Natural killer cell treated with Interleukin-12 subunit alpha and Interleukin-12 subunit beta and Interleukin-15 and Interleukin-18, amount 100 ng/mL, for 72 hours (primary cell): ENCODE measurements around the gene COL24A1. TPM values are rescaled to one million over a fixed set of nuclear protein-coding genes. Genes with fewer than 3 reads are reported as not detected.

Source experiments
- ATAC-seq, 2 donors: fragments of 150-1000 bp; cut with Tn5 transposase in 1 of 2; sonication (Bioruptor Pico), chemical (Tn5 transposase) in 1 of 2; 2 replicates each; pipeline ENCODE4 v1.10.0; 2021
- DNase-seq: peaks from one replicate; pipeline ENCODE4 v3.0.0; 2022; ENCODE audit warnings: low spot score
- H3K27ac Mint-ChIP-seq, 2 donors: 1 replicate in 1 of 2; 2 replicates in 1 of 2; pipeline ENCODE4 v1.8.0; 2022; ENCODE audit warnings: mixed read lengths in 2 of 2, mild to moderate bottlenecking in 1 of 2, moderate library complexity in 1 of 2
- H3K27me3 Mint-ChIP-seq, 2 donors: 1 replicate in 1 of 2; 2 replicates in 1 of 2; pipeline ENCODE4 v1.8.0; 2022; ENCODE audit warnings: mixed read lengths in 2 of 2
- H3K36me3 Mint-ChIP-seq: one replicate; pipeline ENCODE4 v1.8.0; 2022; ENCODE audit warnings: mixed read lengths
- H3K4me1 Mint-ChIP-seq, 2 donors: 1 replicate in 1 of 2; 2 replicates in 1 of 2; pipeline ENCODE4 v1.8.0; 2022; ENCODE audit warnings: low read depth in 2 of 2, mixed read lengths in 2 of 2, mild to moderate bottlenecking in 1 of 2
- H3K4me3 Mint-ChIP-seq: one replicate; pipeline ENCODE4 v1.8.0; 2022; ENCODE audit warnings: mixed read lengths
- H3K9me3 Mint-ChIP-seq: 2 replicates; pipeline ENCODE4 v1.8.0; 2022; ENCODE audit warnings: mixed read lengths
- total RNA-seq, 2 donors: library from RNA; stranded (reverse); gene quantifications; one replicate each; pipeline ENCODE4 v1.2.3, GENCODE V29; 2022

COL24A1 gene
- total RNA-seq: not detected

DNA sequence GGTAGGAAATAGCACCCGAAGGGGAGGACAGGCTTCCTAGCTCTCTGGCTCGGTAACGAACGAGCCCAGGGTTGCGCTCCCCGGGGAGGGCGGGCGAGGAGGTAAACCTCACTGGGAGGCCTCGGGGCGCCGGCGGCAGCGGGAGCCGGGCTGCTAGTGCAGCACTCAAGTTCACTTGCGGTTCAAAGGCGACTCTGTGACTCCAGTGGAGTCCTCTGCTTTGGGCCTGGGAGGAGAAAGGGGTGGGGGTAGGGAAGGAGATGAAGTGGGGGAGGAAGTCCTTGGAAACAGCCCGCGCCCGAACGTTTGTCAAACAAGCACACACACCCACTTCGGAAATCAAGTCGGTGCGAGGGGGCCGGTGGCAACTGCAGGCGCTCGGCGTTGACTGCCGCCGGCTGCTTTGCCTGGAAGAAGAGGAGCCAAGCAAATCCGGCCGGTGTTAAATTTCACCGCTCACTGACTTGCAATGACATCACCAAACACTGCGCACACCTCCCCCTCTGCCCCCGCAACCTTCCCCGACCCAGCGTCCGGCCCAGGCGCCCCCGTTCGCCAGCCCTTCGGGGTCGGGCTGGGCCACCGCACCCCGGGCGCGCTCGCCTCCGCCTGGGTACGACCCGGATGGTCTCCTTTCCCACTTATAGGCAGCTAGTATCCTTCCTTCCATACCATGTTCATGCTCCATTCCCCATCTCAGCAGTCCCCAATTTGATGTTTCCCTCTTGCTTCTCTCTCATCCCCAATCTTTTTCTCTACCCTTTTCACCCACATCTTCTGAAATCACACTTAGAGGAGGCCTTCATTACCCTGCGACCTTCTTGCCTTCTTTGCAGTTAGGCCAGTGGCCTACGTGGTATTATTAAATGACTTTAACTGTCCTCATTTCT lies at the start of gene COL24A1:
Gene COL24A1, minus strand, starts transcription at position 207 of the 890 bp plus-strand sequence. CDS start 376 bp downstream, outside the sequence.
- peak in 1 of 2 donors; percentile 28 for ATAC-seq
- H3K9me3 Mint-ChIP-seq: no peaks in the 10 kb centered on the region
- H3K36me3 Mint-ChIP-seq: peaks cover 10% of the 10 kb centered on the region
- H3K4me3 Mint-ChIP-seq: peak within 1 kb of the TSS; percentile 16
- no peak within 1 kb of the TSS for H3K27ac Mint-ChIP-seq
- H3K27me3 Mint-ChIP-seq: peaks cover 12 to 13% of the 10 kb centered on the region in 2 donors
- peaks cover 5% of the 10 kb centered on the region in 2 donors for H3K4me1 Mint-ChIP-seq
- DNase-seq: no peak

DNA sequence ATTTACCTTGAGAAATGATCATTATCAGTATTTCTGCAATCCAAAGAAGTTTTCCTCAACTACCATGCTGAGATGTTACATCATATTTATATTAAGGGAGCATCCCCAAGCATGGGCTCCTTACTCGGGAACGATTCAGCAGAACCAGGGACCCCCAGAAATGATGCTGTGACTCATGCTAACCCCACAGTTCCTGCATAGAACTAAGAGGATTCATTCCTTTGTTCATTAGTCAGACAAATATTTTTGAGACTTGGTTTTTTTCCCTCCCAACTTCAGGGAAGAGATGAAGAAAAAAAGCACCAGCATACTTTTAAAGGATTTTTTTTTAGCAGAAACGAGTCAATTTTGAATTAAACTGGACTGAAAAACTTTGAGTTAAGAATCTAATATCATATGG lies 49.2 kb upstream of the COL24A1 start:
- H3K4me3 Mint-ChIP-seq: no peak overlapping the region
- ATAC-seq (no peak), DNase-seq (no peak)
- no peak overlapping the region for H3K27ac Mint-ChIP-seq
- H3K27me3 Mint-ChIP-seq: no peaks in the 10 kb centered on the region
- no peaks in the 10 kb centered on the region for H3K9me3 Mint-ChIP-seq
- no peaks in the 10 kb centered on the region for H3K36me3 Mint-ChIP-seq
- no peaks in the 10 kb centered on the region for H3K4me1 Mint-ChIP-seq

DNA sequence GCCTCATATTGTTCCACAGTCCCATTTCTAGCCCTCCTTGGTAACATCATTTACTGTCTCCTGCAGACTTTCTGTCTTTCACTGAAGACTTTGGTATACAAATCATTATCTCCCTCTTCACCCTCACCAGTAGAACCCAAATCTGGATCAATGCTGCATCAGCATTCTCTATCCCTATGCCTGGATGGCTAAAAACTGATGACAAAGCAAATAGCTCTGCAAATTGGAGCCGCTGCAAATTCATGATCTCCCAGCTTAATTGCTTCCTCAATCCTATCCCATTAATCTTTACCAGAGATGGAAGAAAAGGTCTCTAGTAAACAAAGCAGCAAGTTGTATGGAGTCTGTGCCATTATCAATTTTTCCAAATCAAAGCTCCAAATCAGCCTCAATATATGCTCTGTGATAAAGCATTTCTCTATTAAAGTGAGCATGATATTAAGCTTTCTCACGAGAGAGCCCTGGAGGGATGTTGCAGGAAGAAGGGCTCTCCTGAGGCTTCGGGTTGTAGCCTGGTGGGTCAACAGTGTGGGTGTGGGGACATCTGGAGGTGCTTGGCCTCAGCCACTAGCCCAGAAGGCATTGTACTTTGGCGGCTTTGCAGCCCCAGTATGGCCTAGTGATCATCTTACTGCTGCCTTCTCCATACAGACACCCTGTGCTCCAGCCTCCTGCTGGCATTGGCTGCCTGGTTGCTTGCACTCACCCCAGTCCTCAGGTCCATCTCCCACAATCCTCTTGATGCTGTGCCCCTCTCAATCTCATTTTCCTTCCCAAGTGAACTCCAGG lies 46.2 kb upstream of the COL24A1 start:
- no peak overlapping the region for H3K27ac Mint-ChIP-seq
- no peak overlapping the region for H3K4me3 Mint-ChIP-seq
- ATAC-seq: peak; percentile 38 to 55
- no peaks in the 10 kb centered on the region for H3K4me1 Mint-ChIP-seq
- H3K27me3 Mint-ChIP-seq: no peaks in the 10 kb centered on the region
- no peaks in the 10 kb centered on the region for H3K36me3 Mint-ChIP-seq
- no peaks in the 10 kb centered on the region for H3K9me3 Mint-ChIP-seq
- DNase-seq: no peak

DNA sequence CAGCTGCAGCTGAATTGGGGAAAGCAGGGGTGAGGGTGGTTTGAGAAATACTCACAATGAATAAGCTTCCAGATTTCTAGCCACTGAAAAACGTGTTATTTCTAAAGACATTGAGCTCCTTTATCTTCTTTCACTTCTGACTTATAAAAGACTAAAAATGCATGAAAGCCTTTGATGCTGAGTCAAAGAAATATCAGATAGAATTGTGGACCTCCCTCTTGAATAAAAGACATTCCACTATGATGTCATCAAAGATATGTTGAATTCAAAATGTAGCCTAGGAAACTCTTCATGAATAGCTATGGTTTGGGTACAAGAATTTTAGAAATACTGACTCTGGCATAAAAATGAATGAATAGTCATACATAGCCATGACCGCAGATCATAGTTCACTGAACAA lies 44.7 kb upstream of the COL24A1 start:
- H3K27ac Mint-ChIP-seq: no peak overlapping the region
- no peak for ATAC-seq
- no peak for DNase-seq

DNA sequence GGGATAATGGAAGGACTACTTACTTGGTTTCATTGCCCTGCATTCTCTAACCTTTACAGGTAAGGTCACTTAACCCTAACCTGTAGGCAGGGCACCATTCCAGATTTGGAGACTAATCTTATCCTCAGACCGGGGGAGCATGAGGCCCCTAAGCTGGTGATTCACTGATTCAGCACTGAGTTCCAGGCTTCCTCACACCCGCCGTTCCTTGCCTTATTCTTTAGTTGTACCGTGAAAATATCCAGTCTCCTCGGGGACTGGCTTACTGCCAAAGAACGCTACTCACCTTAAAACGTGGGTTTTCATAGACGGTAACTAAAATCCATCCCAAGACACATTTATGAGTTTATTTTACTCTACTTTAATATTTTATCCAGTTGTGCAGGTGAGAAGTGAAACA lies 44.3 kb upstream of the COL24A1 start:
- no peak for ATAC-seq
- DNase-seq: no peak
- H3K4me3 Mint-ChIP-seq: no peak overlapping the region
- no peaks in the 10 kb centered on the region for H3K27me3 Mint-ChIP-seq
- H3K9me3 Mint-ChIP-seq: no peaks in the 10 kb centered on the region
- no peak overlapping the region for H3K27ac Mint-ChIP-seq
- no peaks in the 10 kb centered on the region for H3K36me3 Mint-ChIP-seq
- H3K4me1 Mint-ChIP-seq: no peaks in the 10 kb centered on the region

More for the DNA sequence above, 44.7 kb upstream of the COL24A1 start:
- Mint-ChIP-seq H3K4me1 (no peaks in the 10 kb centered on the region), H3K36me3 (no peaks in the 10 kb centered on the region), H3K4me3 (no peak overlapping the region), H3K9me3 (no peaks in the 10 kb centered on the region), H3K27me3 (no peaks in the 10 kb centered on the region)

DNA sequence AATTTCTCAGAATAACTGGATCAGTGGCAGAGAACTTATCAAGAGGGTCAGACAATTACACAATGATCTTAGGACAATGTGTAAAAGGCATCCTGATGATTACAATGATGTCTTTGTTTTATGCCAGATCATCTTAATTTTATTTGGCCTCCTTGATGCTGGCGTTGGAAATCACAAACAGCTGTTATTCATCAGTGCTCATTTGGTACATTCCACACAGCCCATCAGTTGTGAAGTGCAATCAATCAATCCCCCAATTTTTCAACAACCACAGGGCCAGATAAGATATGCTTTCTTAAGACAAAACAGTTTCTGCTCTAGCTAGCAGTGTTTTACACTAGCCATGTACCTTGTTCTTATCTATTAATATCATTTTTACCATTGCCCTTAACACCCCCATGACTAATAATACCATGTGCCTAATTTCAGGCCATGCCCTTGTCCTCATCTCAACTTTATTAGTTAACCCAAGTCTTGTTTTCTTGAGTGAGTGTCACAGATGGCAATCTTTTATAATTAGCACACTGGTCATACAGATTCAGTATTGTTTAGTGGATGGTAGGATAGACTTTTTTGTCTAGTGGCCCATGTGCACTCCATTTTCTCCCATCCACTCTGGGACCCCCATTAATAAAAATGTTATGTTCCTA lies 40.8 kb upstream of the COL24A1 start:
- no peak for ATAC-seq
- DNase-seq: no peak
- peaks cover 2% of the 10 kb centered on the region for H3K9me3 Mint-ChIP-seq
- no peaks in the 10 kb centered on the region for H3K36me3 Mint-ChIP-seq
- H3K4me3 Mint-ChIP-seq: no peak overlapping the region
- H3K27ac Mint-ChIP-seq: no peak overlapping the region
- H3K4me1 Mint-ChIP-seq: no peaks in the 10 kb centered on the region
- H3K27me3 Mint-ChIP-seq: no peaks in the 10 kb centered on the region

DNA sequence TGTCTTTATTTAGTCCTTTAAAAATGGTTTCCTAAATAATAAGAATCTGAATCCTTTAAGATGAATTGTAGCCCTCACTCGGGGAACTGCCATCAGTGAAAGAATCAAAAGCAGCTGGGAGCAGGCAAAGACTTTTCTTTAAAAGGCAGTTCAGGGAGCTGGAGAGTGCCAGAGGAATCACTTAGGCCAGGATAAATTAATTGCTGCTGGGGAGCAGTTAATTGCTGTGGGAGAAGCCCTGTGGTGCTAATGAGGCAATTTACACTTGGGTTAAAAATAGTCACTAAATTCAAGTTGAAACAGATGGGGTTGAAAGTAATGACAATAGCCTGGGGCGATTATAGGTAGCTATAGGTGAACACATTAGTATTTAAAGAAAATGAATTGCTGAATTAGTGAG lies 38.7 kb upstream of the COL24A1 start:
- Mint-ChIP-seq H3K4me3 (no peak overlapping the region), H3K9me3 (peaks cover 5% of the 10 kb centered on the region)

DNA sequence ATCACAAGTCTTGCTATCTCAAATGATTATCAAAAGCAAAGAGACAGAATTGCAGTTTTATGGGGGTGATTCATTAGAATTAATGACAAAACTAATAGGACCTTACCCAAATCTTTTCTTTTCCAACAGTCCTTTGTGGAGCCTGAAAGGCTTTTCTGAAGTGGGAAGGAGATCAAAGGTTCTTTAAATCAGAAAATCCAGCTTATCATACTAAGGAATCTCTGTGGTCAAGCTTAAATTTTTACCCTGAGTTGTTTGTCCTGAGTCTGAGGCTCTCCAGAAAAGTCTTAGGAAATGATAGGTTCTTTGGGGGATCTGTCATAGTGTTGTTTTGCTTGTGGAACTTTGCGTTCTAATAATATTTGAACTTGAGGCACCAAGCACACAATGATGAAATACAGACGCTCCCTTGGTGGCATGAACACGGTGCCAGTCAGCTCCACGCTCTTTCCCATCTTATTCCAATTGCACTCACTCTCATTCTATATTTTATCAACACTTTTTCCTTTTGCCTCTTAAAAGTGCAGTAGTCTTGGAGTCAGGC lies 38.0 kb upstream of the COL24A1 start:
- H3K36me3 Mint-ChIP-seq: no peaks in the 10 kb centered on the region

More for the DNA sequence above, 38.7 kb upstream of the COL24A1 start:
- no peaks in the 10 kb centered on the region for H3K36me3 Mint-ChIP-seq
- DNase-seq: no peak
- ATAC-seq: no peak
- H3K27me3 Mint-ChIP-seq: no peaks in the 10 kb centered on the region
- no peak overlapping the region for H3K27ac Mint-ChIP-seq
- H3K4me1 Mint-ChIP-seq: no peaks in the 10 kb centered on the region

DNA sequence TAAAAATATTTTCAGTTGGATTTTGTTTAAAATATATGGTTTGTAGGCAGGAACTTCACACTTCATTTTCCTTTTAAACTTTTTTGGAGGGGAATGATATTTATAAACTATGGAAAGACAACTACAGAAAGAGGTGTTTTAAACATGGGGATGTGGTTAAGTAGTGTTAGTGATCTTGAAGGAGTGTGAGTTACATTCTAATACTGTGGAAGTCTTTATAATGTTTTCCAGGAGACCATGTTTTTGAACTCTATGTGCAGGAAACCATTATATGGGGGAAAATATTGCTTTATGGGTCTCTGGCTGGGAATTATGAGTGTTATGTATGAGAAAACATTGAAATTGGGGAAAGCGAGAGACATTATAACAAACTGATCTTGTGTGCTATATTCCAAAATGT lies 35.8 kb upstream of the COL24A1 start:
- no peaks in the 10 kb centered on the region for H3K27me3 Mint-ChIP-seq
- H3K4me1 Mint-ChIP-seq: no peaks in the 10 kb centered on the region
- DNase-seq: no peak
- no peak overlapping the region for H3K4me3 Mint-ChIP-seq
- ATAC-seq: no peak
- H3K27ac Mint-ChIP-seq: no peak overlapping the region
- peaks cover 5% of the 10 kb centered on the region for H3K9me3 Mint-ChIP-seq
- no peaks in the 10 kb centered on the region for H3K36me3 Mint-ChIP-seq

More for the DNA sequence above, 38.0 kb upstream of the COL24A1 start:
- Mint-ChIP-seq H3K27me3 (no peaks in the 10 kb centered on the region), H3K4me3 (no peak overlapping the region), H3K9me3 (peaks cover 5% of the 10 kb centered on the region), H3K4me1 (no peaks in the 10 kb centered on the region), H3K27ac (no peak overlapping the region)
- DNase-seq: no peak
- ATAC-seq: no peak

DNA sequence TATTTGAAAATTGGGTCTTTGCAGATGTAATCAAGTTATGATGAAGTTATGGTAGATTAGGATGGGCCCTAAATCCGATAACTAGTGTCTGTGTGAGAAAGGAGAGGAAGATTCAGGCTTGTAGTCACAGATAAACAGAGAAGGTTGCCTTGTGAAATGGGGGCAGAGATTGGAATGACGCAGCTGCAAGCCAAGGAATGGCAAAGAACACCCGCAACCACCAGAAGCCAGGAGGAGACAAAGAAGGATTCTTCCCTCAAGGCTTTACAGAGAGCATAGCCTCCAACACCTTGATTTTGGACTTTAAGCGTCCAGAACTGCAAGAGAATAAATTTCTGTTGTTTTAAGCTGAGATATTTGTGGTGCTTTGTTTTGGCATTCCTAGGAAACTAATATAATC lies 35.4 kb upstream of the COL24A1 start:
- Mint-ChIP-seq H3K27me3 (no peaks in the 10 kb centered on the region), H3K9me3 (peaks cover 5% of the 10 kb centered on the region), H3K4me1 (no peaks in the 10 kb centered on the region), H3K4me3 (no peak overlapping the region), H3K36me3 (no peaks in the 10 kb centered on the region), H3K27ac (no peak overlapping the region)
- ATAC-seq (no peak), DNase-seq (no peak)

DNA sequence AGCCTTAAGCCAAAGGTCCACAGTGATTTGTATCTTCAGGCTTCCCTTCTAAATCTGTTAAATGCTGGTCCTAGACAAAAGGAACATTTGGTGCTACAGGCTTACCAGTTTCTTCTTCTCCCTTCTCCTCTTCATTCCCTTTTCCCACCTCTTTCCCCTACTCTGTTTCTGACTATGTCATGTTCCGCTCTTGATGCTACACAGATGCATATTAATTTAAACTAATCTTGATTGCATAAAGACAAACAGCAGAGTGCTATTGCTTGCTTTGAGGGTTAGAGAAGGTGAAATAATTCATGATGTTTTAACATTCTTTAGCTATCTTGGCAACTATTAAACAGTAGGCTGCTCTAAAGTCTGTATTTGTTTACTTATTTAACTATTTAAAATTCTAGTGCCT lies 34.3 kb upstream of the COL24A1 start:
- no peaks in the 10 kb centered on the region for H3K36me3 Mint-ChIP-seq
- H3K27ac Mint-ChIP-seq: no peak overlapping the region
- no peak for ATAC-seq
- no peak for DNase-seq
- H3K4me3 Mint-ChIP-seq: no peak overlapping the region
- H3K4me1 Mint-ChIP-seq: no peaks in the 10 kb centered on the region
- peaks cover 5% of the 10 kb centered on the region for H3K9me3 Mint-ChIP-seq
- H3K27me3 Mint-ChIP-seq: no peaks in the 10 kb centered on the region

DNA sequence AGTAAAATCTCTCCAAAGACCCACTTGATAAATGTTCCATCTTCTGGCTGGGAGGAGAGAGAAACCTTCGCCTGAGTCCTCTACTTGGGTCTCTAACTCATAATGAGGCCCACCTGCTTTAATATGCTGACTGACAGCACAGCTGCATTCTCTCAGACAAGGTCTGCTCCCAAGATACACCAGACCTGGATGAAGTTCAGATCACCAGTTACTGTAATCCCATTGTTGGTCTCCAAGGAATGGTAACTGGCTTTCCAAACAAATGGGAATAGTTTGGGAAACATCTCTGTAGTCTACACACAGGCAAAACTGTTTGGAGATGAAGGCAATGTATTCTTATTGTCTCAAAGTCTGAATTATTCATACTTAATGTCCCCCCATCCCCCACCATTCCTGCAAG lies 27.9 kb upstream of the COL24A1 start:
- DNase-seq: no peak
- Mint-ChIP-seq H3K4me1 (no peaks in the 10 kb centered on the region), H3K4me3 (no peak overlapping the region), H3K27me3 (no peaks in the 10 kb centered on the region), H3K27ac (no peak overlapping the region), H3K9me3 (no peaks in the 10 kb centered on the region), H3K36me3 (no peaks in the 10 kb centered on the region)
- no peak for ATAC-seq

DNA sequence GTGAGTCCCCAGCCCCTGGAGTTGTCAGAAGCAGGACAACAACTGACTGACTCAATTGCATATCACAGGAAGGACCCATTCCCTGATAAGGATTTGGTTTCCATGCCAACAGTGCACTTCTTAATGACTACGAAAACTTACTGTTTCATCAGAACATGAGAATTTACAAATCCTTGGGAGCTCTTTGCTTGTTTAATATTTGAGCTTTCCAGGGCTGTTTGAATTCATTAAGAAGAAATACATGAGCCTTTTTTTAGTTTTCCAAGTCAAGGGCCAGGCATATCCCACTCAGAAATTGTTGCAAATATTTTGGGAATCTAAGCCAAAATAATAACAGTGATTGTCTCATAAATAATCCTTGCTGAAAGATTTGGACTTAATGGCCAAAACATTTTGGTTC lies 27.2 kb upstream of the COL24A1 start:
- Mint-ChIP-seq H3K4me3 (no peak overlapping the region), H3K27ac (no peak overlapping the region), H3K9me3 (no peaks in the 10 kb centered on the region), H3K27me3 (no peaks in the 10 kb centered on the region), H3K36me3 (no peaks in the 10 kb centered on the region), H3K4me1 (no peaks in the 10 kb centered on the region)
- DNase-seq: no peak
- ATAC-seq: no peak
